Measurements from ENCODE around the gene FKBP5. TPM values are rescaled to one million over a fixed set of nuclear protein-coding genes. Genes with fewer than 3 reads are reported as not detected.

The FKBP5 gene
- total RNA-seq, 4 donors from 2014 or later: 453 to 676 (median 478) TPM

DNA sequence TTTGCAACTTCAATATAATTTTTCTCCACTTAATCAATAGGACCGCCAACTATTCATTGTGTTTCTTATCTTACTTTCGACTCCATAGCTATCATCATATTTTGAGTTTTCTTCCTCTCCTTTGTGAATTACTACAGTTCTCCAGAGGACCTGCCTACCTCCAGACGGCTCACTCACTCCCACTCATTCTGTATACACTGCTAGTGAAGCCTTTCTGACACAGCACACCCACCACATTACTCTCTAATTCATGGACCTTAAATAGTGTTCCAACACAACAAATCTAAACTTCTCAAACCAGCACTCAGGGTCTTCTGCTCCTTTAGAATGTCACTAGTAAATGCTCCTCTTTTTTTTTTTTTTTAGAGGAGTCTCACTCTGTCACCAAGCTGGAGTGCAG is 23.8 kb downstream of the FKBP5 start:
- Histone ChIP-seq H3K27ac (no peak overlapping the region), H3K9me3 (no peaks in the 10 kb centered on the region), H3K4me3 (no peak overlapping the region), H3K4me1 (peaks cover 15 to 90% (median 37%) of the 10 kb centered on the region in 3 donors), H3K36me3 (peaks cover 0 to 31% of the 10 kb centered on the region in 2 donors), H3K27me3 (no peaks in the 10 kb centered on the region)
- no peak for TF ChIP-seq POLR2AphosphoS5 (IDR thresholded peaks at IDR 0.05)
- ATAC-seq: no peak
- WGBS, 2 donors (ENCODE audit: low coverage in 1 of 2): 55 to 74% methylated on average over 3 of the region's 3 CpGs

DNA sequence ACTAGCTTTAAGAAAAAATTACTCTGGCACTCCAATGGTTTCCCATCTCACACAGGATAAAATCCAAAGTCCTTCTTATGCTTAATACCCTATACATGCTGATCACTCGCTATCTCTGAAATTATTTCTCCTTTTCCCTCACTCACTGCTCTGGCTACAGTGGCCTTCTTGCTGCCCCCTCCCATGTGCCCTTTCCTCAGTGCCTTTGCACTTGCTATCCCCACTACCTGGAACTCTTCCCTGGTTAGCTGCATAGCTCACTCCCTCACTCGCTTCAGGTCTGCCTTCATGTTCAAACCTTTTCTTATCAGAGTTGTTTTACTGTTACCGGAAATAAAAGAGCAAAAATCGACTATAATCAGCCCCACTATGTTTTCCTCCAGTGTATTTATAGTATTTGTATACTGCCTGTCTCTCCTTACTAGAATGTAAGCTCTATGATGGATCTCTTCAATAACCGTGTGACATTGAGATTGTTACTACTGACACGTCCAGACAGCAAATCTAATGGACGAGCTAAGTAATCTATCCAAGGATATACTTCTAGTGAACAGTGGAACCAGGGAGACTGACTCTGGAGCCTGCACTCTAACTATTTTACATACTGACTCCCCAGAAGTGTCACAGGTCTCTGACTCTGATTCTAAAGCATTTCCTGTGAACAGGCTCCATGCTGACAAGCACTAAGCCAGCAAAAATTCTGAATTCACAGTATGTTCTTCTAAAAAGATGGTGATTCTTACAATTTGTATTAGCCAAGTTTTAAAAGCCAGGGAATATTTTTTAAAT is 25.1 kb downstream of the FKBP5 start:
- ATAC-seq: no peak
- peak overlapping the region; percentile 7 to 8 for H3K4me3 ChIP-seq
- TF ChIP-seq POLR2A (IDR thresholded peaks at IDR 0.05) (no peak), EP300 (IDR thresholded peaks at IDR 0.05) (no peak), CTCF (IDR thresholded peaks at IDR 0.05) (no peak), POLR2AphosphoS5 (IDR thresholded peaks at IDR 0.05) (no peak)
- 68 to 69% methylated on average over 7 of the region's 7 CpGs for WGBS, 2 donors (ENCODE audit: low coverage in 1 of 2)
- H3K9me3 ChIP-seq: no peaks in the 10 kb centered on the region
- no peak overlapping the region for H3K27ac ChIP-seq
- H3K4me1 ChIP-seq: peaks cover 15 to 80% (median 34%) of the 10 kb centered on the region in 3 donors
- peaks cover 0 to 21% of the 10 kb centered on the region in 2 donors for H3K36me3 ChIP-seq
- H3K27me3 ChIP-seq: no peaks in the 10 kb centered on the region

GRCh38 chr6:35662999-35663398 is 25.7 kb downstream of the FKBP5 start:
- Histone ChIP-seq H3K4me3 (peak overlapping the region in 1 of 2 donors; percentile 8), H3K27ac (no peak overlapping the region), H3K27me3 (no peaks in the 10 kb centered on the region), H3K9me3 (no peaks in the 10 kb centered on the region), H3K36me3 (peaks cover 0 to 27% of the 10 kb centered on the region in 2 donors), H3K4me1 (peaks cover 12 to 80% (median 31%) of the 10 kb centered on the region in 3 donors)
- no peak for ATAC-seq
- WGBS, 2 donors (ENCODE audit: low coverage in 1 of 2): 45 to 50% methylated on average over 6 to 7 of the region's 7 CpGs
- TF ChIP-seq POLR2A (IDR thresholded peaks at IDR 0.05): no peak

DNA sequence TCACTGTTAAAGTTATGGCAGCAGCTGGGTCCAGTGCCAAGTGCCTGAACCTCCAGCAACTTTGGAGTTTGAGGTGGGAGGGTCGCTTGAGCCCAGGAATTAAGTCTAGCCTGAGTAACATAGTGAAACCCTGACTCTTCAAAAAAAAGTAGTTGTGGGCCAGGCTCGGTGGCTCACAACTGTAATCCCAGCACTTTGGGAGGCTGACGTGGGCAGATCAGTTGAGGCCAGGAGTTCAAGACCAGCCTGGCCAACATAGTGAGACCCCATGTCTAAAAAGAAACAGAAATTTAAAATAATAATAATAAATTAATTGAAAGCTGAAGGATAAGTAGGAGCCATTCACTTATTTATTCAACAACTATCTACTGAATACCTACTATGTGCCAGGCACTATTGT is 33.8 kb downstream of the FKBP5 start:
- TF ChIP-seq POLR2A (IDR thresholded peaks at IDR 0.05) (no peak), EP300 (IDR thresholded peaks at IDR 0.05) (no peak), CTCF (IDR thresholded peaks at IDR 0.05) (no peak), POLR2AphosphoS5 (IDR thresholded peaks at IDR 0.05) (no peak)
- Histone ChIP-seq H3K9me3 (no peaks in the 10 kb centered on the region), H3K4me3 (no peak overlapping the region), H3K4me1 (peaks cover 2 to 72% (median 8%) of the 10 kb centered on the region in 3 donors), H3K27me3 (no peaks in the 10 kb centered on the region), H3K36me3 (peaks cover 2 to 60% of the 10 kb centered on the region in 2 donors), H3K27ac (no peak overlapping the region)
- ATAC-seq: no peak
- WGBS, 2 donors (ENCODE audit: low coverage in 1 of 2): 80 to 100% methylated on average over 1 to 2 of the region's 3 CpGs

- peaks cover 2 to 84% (median 17%) of the 10 kb centered on the region in 3 donors for H3K4me1 ChIP-seq
- H3K4me3 ChIP-seq: no peak overlapping the region
- ATAC-seq: no peak
- H3K36me3 ChIP-seq: peaks cover 5 to 69% of the 10 kb centered on the region in 2 donors
- no peak for TF ChIP-seq POLR2A (IDR thresholded peaks at IDR 0.05)
- H3K27me3 ChIP-seq: no peaks in the 10 kb centered on the region
- H3K27ac ChIP-seq: no peak overlapping the region
- no peaks in the 10 kb centered on the region for H3K9me3 ChIP-seq
- 81 to 88% methylated on average over 2 to 3 of the region's 3 CpGs for WGBS, 2 donors (ENCODE audit: low coverage in 1 of 2)
These were observed 37.5 kb downstream of the FKBP5 start for GRCh38 chr6:35651244-35651643.

GRCh38 chr6:35650015-35650414 is 38.7 kb downstream of the FKBP5 start:
- no peaks in the 10 kb centered on the region for H3K9me3 ChIP-seq
- ATAC-seq: no peak
- no peak overlapping the region for H3K27ac ChIP-seq
- TF ChIP-seq EP300 (IDR thresholded peaks at IDR 0.05): no peak
- no peak for TF ChIP-seq POLR2AphosphoS5 (IDR thresholded peaks at IDR 0.05)
- no peak for TF ChIP-seq CTCF (IDR thresholded peaks at IDR 0.05)
- no peak for TF ChIP-seq POLR2A (IDR thresholded peaks at IDR 0.05)
- 95% methylated on average over 3 to 4 of the region's 4 CpGs for WGBS, 2 donors (ENCODE audit: low coverage in 1 of 2)
- H3K36me3 ChIP-seq: peaks cover 5 to 71% of the 10 kb centered on the region in 2 donors
- peaks cover 4 to 81% (median 16%) of the 10 kb centered on the region in 3 donors for H3K4me1 ChIP-seq
- H3K27me3 ChIP-seq: no peaks in the 10 kb centered on the region
- no peak overlapping the region for H3K4me3 ChIP-seq

All from gastroesophageal sphincter (tissue), 4 donors.